Smooth muscle cell (in vitro differentiated cells): ENCODE results near the gene DBI. TPM values are rescaled to one million over a fixed set of nuclear protein-coding genes. Genes with fewer than 3 reads are reported as not detected.

Experiments used
- DNase-seq: peaks from one replicate; lab custom pipeline; 2025; ENCODE audit not compliant: unreplicated experiment; lab: John Stamatoyannopoulos, UW
- H2AFZ ChIP-seq: fragments of 200-600 bp; sonication (generic); 2 replicates; pipeline ENCODE4 v1.6.0; 2016; ENCODE audit warnings: antibody characterized with exemption, low read depth, mild to moderate bottlenecking
- H3F3A ChIP-seq: fragments of 200-600 bp; sonication (generic); 2 replicates; pipeline ENCODE4 v1.6.0; 2017; ENCODE audit warnings: antibody characterized with exemption, low read depth
- H3K27ac ChIP-seq: fragments of 200-600 bp; sonication (generic); 2 replicates; pipeline ENCODE4 v1.5.1; 2016; ENCODE audit warnings: low read depth, mild to moderate bottlenecking
- H3K27me3 ChIP-seq: fragments of 200-600 bp; sonication (generic); 2 replicates; pipeline ENCODE4 v1.6.1; 2016; ENCODE audit warnings: low read depth, mild to moderate bottlenecking
- H3K36me3 ChIP-seq: fragments of 200-600 bp; sonication (generic); 2 replicates; pipeline ENCODE4 v1.5.1; 2016; ENCODE audit warnings: low read depth
- H3K4me1 ChIP-seq: fragments of 200-600 bp; sonication (generic); 2 replicates; pipeline ENCODE4 v1.5.1; 2016; ENCODE audit warnings: low read depth
- H3K4me2 ChIP-seq: fragments of 200-600 bp; sonication (generic); 2 replicates; pipeline ENCODE4 v1.6.0; 2016; ENCODE audit warnings: mild to moderate bottlenecking
- H3K4me3 ChIP-seq: fragments of 200-600 bp; sonication (generic); 2 replicates; pipeline ENCODE4 v1.5.1; 2016; ENCODE audit warnings: mild to moderate bottlenecking
- H3K79me2 ChIP-seq: fragments of 200-600 bp; sonication (generic); 2 replicates; pipeline ENCODE4 v1.6.0; 2016; ENCODE audit warnings: low read depth, mild to moderate bottlenecking
- H3K9ac ChIP-seq: fragments of 200-600 bp; sonication (generic); 2 replicates; pipeline ENCODE4 v1.6.0; 2016; ENCODE audit warnings: low read depth
- H3K9me3 ChIP-seq: fragments of 200-600 bp; sonication (generic); replicated peaks from 2 replicates; pipeline ENCODE4 v1.5.1; 2016; ENCODE audit warnings: low read depth
- H4K20me1 ChIP-seq: fragments of 200-600 bp; sonication (generic); 2 replicates; pipeline ENCODE4 v1.6.0; 2016; ENCODE audit warnings: low read depth
- whole genome bisulfite sequencing: methylation state at CpG from one replicate; pipeline ENCODE4 v1.1.7; 2016; ENCODE audit warnings: low lambda C conversion rate; 5-methylcytosine and 5-hydroxymethylcytosine counted together
- polyA plus RNA-seq: library from polyadenylated mRNA; unstranded; fragments of >200 nt; fragmentation: Nextera tagmentation; extraction: Ambion mirVana; gene quantifications from 2 replicates; pipeline ENCODE4 v1.2.1, GENCODE V29; 2016
- total RNA-seq: library from RNA; depleted of rRNA; stranded (reverse); fragments of >200 nt; gene quantifications from 2 replicates; pipeline ENCODE4 v1.2.3, GENCODE V29; 2014
- TF ChIP-seq, protein P1 (sequence below): fragments of 200-600 bp; sonication (generic); IDR thresholded peaks from 2 replicates; pipeline ENCODE4 v1.5.1; 2017; ENCODE audit warnings: borderline replicate concordance, mild to moderate bottlenecking, antibody characterized with exemption; ENCODE audit not compliant: insufficient read depth, poor library complexity, severe bottlenecking

The DBI gene
- total and polyA plus RNA-seq, 2 experiments from 2014 or later = 126 to 408 TPM

GRCh38 chr2:119414894-119415293 is 48.1 kb downstream of the DBI start:
- no peaks in the 10 kb centered on the region for H3F3A ChIP-seq
- no peaks in the 10 kb centered on the region for H4K20me1 ChIP-seq
- H2AFZ ChIP-seq = no peak overlapping the region
- H3K9ac ChIP-seq = no peak overlapping the region
- DNase-seq = no peak
- H3K36me3 ChIP-seq = no peaks in the 10 kb centered on the region
- no peaks in the 10 kb centered on the region for H3K9me3 ChIP-seq
- no peak overlapping the region for H3K27ac ChIP-seq
- H3K4me1 ChIP-seq = no peaks in the 10 kb centered on the region
- no peaks in the 10 kb centered on the region for H3K27me3 ChIP-seq
- no peak overlapping the region for H3K4me3 ChIP-seq
- TF ChIP-seq, protein P1, sequence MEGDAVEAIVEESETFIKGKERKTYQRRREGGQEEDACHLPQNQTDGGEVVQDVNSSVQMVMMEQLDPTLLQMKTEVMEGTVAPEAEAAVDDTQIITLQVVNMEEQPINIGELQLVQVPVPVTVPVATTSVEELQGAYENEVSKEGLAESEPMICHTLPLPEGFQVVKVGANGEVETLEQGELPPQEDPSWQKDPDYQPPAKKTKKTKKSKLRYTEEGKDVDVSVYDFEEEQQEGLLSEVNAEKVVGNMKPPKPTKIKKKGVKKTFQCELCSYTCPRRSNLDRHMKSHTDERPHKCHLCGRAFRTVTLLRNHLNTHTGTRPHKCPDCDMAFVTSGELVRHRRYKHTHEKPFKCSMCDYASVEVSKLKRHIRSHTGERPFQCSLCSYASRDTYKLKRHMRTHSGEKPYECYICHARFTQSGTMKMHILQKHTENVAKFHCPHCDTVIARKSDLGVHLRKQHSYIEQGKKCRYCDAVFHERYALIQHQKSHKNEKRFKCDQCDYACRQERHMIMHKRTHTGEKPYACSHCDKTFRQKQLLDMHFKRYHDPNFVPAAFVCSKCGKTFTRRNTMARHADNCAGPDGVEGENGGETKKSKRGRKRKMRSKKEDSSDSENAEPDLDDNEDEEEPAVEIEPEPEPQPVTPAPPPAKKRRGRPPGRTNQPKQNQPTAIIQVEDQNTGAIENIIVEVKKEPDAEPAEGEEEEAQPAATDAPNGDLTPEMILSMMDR = no peak
- WGBS = 96% methylated on average over 3 of the region's 3 CpGs
- no peaks in the 10 kb centered on the region for H3K79me2 ChIP-seq
- no peak overlapping the region for H3K4me2 ChIP-seq

- Histone ChIP-seq H3K27ac (no peak overlapping the region), H2AFZ (no peak overlapping the region), H3K79me2 (no peaks in the 10 kb centered on the region), H3K4me2 (no peak overlapping the region), H3F3A (no peaks in the 10 kb centered on the region), H3K4me3 (no peak overlapping the region), H4K20me1 (no peaks in the 10 kb centered on the region), H3K9ac (no peak overlapping the region), H3K9me3 (no peaks in the 10 kb centered on the region), H3K4me1 (no peaks in the 10 kb centered on the region), H3K27me3 (no peaks in the 10 kb centered on the region), H3K36me3 (no peaks in the 10 kb centered on the region)
- 70% methylated on average over 1 of the region's 1 CpG for WGBS
- no peak for DNase-seq
- TF ChIP-seq, protein P1 = no peak
Observed at GRCh38 chr2:119415630-119416029, 48.9 kb downstream of the DBI start.

DNA sequence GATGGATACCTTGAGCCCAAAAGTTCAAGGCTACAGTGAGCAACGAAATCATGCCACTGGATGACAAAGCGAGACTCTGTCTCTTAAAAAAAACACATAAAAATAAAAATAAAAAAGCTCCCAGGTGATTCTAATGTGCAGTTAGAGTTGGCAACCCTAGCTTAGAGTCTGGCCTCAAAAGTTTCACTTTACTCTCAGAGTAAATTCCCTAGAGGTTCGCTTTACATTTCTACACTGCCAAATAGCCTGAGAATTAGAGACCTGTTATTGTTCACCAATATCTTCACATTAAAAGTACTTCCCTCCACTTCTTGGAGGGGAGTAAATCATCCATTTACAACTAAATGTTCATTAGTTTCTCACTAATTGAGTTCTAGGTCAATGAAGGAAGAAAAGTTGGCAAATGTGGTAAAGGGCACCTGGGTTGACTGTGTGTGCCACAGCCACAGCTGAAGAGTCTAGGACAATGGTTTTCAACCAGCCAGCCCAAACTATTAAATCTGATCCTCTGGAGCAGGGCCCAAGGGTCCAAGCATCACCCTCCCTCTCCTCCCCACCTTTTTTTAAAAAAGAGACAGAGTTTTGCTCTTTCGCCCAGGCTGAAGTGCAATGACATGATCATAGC is 49.6 kb downstream of the DBI start:
- H2AFZ ChIP-seq = no peak overlapping the region
- TF ChIP-seq, protein P1 = no peak
- H3K4me3 ChIP-seq = no peak overlapping the region
- H3K79me2 ChIP-seq = no peaks in the 10 kb centered on the region
- no peak overlapping the region for H3K27ac ChIP-seq
- H3F3A ChIP-seq = no peaks in the 10 kb centered on the region
- no peaks in the 10 kb centered on the region for H3K36me3 ChIP-seq
- DNase-seq = no peak
- no peak overlapping the region for H3K4me2 ChIP-seq
- H3K9me3 ChIP-seq = no peaks in the 10 kb centered on the region
- H3K27me3 ChIP-seq = no peaks in the 10 kb centered on the region
- WGBS = over 99% methylated on average over 4 of the region's 4 CpGs
- H3K4me1 ChIP-seq = no peaks in the 10 kb centered on the region
- H3K9ac ChIP-seq = no peak overlapping the region
- H4K20me1 ChIP-seq = no peaks in the 10 kb centered on the region

GRCh38 chr2:119417908-119418307 is 51.1 kb downstream of the DBI start:
- TF ChIP-seq, protein P1 = no peak
- no peak for DNase-seq
- 90% methylated on average over 6 of the region's 6 CpGs for WGBS

More at GRCh38 chr2:119417908-119418307, 51.1 kb downstream of the DBI start:
- Histone ChIP-seq H3K79me2 (no peaks in the 10 kb centered on the region), H3K9me3 (no peaks in the 10 kb centered on the region), H3K9ac (no peak overlapping the region), H2AFZ (no peak overlapping the region), H3K36me3 (no peaks in the 10 kb centered on the region), H3K27me3 (no peaks in the 10 kb centered on the region), H3K27ac (no peak overlapping the region), H3K4me1 (no peaks in the 10 kb centered on the region), H3K4me3 (no peak overlapping the region), H3F3A (no peaks in the 10 kb centered on the region), H4K20me1 (no peaks in the 10 kb centered on the region), H3K4me2 (no peak overlapping the region)
